ENCODE results near the gene MAST3.

Gene MAST3

GRCh38 chr19:18097217-18097992, at the start of gene MAST3:
MAST3 (plus strand) TSS chr19:18097778; CDS start chr19:18097793, 15 bp downstream.
- TF ChIP-seq CTCF (conservative IDR thresholded peaks at IDR 0.05) (no peak), ZFX (IDR thresholded peaks at IDR 0.05) (no peak)
- peak within 1 kb of the TSS; percentile 43 for H3K27ac ChIP-seq

DNA sequence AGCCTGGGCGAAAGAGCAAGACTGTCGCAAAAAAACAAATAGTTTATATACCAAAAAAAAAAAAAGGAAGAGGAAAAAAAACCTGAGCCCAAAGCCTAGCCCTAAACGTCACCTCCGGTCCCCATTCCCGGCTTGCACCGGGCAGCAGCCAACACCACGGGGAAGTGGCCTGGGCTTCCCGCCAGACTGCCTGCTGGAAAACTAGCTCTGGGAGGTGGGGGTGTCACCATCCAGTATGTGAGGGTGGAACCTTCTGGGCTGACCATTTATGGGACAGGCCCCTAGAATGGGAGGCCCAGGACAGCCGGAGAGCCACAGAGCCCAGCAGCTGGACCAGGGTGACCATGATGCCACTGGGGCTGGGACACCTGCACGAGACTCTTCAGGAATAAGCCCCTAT, 48.2 kb upstream of the MAST3 start:
- TF ChIP-seq CTCF (conservative IDR thresholded peaks at IDR 0.05) = no peak
- TF ChIP-seq ZFX (IDR thresholded peaks at IDR 0.05) = no peak
- H3K27ac ChIP-seq = no peak overlapping the region

- H3K27ac ChIP-seq = no peak overlapping the region
- TF ChIP-seq ZFX (IDR thresholded peaks at IDR 0.05) = no peak
- TF ChIP-seq CTCF (conservative IDR thresholded peaks at IDR 0.05) = no peak
Observed at GRCh38 chr19:18051887-18052286, 45.7 kb upstream of the MAST3 start.

- TF ChIP-seq ZFX (IDR thresholded peaks at IDR 0.05) = no peak
- TF ChIP-seq CTCF (conservative IDR thresholded peaks at IDR 0.05) = no peak
- no peak overlapping the region for H3K27ac ChIP-seq
Observed at GRCh38 chr19:18053576-18054219, 43.9 kb upstream of the MAST3 start.

GRCh38 chr19:18055967-18056366, 41.6 kb upstream of the MAST3 start:
- no peak for TF ChIP-seq CTCF (conservative IDR thresholded peaks at IDR 0.05)
- no peak for TF ChIP-seq ZFX (IDR thresholded peaks at IDR 0.05)
- H3K27ac ChIP-seq = no peak overlapping the region

DNA sequence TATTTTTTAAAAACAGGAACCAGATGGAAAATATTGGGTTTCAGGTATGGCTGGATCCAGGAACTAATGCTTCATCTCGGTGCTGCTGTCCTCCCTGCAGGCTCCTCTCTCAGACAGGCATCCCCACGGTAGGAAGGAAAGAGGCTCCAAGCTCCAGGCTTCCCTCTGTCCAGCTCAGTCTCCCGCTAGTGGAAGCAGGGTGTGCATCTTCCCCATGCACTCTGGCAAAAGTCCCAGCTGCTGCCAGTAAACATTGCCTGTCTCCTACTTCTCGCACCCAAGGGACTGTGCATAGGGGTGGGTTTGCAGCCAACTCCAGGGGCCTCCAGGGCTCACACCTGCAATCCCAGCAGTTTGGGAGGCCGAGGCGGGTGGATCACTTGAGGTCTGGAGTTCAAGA, 40.0 kb upstream of the MAST3 start:
- TF ChIP-seq ZFX (IDR thresholded peaks at IDR 0.05) (no peak), CTCF (conservative IDR thresholded peaks at IDR 0.05) (no peak)
- H3K27ac ChIP-seq = peak overlapping the region; percentile 47
